ENCODE results near the gene PSMD8. TPM values are rescaled to one million over a fixed set of nuclear protein-coding genes. Genes with fewer than 3 reads are reported as not detected.
"Not testable (repeated sequence)": the region's sequence is repeated elsewhere in the genome, so short reads cannot be mapped to it uniquely, and the experiment has no call there.

Gene PSMD8
- polyA plus RNA-seq, 1 donor: 138 TPM

DNA sequence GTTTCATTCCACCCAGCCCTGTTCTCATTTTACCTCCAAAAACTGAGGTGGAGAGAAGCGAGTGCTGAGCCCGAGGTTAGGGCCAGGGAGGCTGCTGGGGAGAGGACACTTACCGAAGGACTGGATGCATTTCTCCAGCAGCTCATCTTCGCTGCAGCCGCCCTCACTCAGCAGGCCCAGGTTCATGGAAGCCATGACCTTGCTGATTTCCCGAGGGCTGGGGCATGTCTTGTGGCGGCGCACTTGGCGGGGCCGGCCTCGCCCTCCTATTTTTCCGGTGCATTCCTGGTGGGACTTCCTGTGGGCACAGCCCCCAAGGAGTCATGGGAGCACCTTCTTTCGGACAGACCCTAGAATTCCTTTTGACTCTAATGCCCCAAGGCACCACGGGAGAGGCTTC is 47.5 kb downstream of the PSMD8 start:
- no peaks in the 10 kb centered on the region for H3K36me3 ChIP-seq (ENCODE audit: control insufficient read depth, insufficient read depth, low read length)
- peaks cover 7% of the 10 kb centered on the region for H3K4me1 ChIP-seq (ENCODE audit: control insufficient read depth, insufficient read depth, low read length)
- no CpG with 5 or more reads among the region's 14 CpGs for WGBS (ENCODE audit: insufficient coverage, low lambda C conversion rate)
- no peak for DNase-seq
- H3K4me3 ChIP-seq (ENCODE audit: low read length): no peak overlapping the region
- H3K27me3 ChIP-seq (ENCODE audit: control insufficient read depth, insufficient read depth, low read length): peaks cover 13% of the 10 kb centered on the region
- H3K9me3 ChIP-seq (ENCODE audit: control insufficient read depth, low read depth, low read length): no peaks in the 10 kb centered on the region
- H3K27ac ChIP-seq (ENCODE audit: low read length): no peak overlapping the region

DNA sequence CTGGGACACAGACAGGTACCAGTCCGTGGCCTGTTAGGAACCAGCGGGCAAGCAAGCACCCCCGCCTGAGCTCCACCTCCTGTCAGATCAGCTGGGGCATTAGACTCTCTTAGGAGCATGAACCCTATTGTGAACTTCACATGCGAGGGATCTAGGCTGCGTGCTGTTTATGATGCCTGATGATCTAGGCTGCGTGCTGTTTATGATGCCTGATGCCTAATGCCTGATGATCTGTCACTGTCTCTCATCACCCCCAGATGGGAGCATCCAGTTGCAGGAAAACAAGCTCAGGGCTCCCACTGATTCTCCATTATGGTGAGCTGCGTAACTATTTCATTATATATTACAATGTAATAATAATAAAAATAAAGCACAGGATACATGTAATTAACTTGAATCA is 48.1 kb downstream of the PSMD8 start:
- no peaks in the 10 kb centered on the region for H3K36me3 ChIP-seq (ENCODE audit: control insufficient read depth, insufficient read depth, low read length)
- no CpG with 5 or more reads among the region's 7 CpGs for whole genome bisulfite sequencing (ENCODE audit: insufficient coverage, low lambda C conversion rate)
- peaks cover 7% of the 10 kb centered on the region for H3K4me1 ChIP-seq (ENCODE audit: control insufficient read depth, insufficient read depth, low read length)
- H3K27ac ChIP-seq (ENCODE audit: low read length): no peak overlapping the region
- peaks cover 13% of the 10 kb centered on the region for H3K27me3 ChIP-seq (ENCODE audit: control insufficient read depth, insufficient read depth, low read length)
- H3K4me3 ChIP-seq (ENCODE audit: low read length): no peak overlapping the region
- DNase-seq: no peak
- H3K9me3 ChIP-seq (ENCODE audit: control insufficient read depth, low read depth, low read length): no peaks in the 10 kb centered on the region

DNA sequence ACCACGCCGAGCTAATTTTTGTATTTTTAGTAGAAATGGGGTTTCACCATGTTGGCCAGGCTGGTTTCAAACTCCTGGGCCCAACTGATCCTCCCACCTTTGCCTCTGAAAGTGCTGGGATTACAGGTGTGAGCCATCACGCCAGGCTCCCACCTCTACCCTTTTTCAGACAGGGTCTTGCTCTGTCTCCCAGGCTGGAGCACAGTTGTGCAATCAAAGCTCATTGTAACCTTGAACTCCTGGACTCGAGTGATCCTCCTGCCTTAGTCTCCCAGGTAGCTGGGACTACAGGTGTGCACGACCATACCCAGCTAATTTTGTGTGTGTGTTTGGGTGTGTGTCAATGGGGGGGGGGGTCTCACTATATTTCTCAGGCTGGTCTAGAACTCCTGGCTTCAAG is 49.9 kb downstream of the PSMD8 start:
- H3K36me3 ChIP-seq (ENCODE audit: control insufficient read depth, insufficient read depth, low read length): no peaks in the 10 kb centered on the region
- peaks cover 8% of the 10 kb centered on the region for H3K27me3 ChIP-seq (ENCODE audit: control insufficient read depth, insufficient read depth, low read length)
- no peak overlapping the region for H3K27ac ChIP-seq (ENCODE audit: low read length)
- H3K4me1 ChIP-seq (ENCODE audit: control insufficient read depth, insufficient read depth, low read length): no peaks in the 10 kb centered on the region
- DNase-seq: no peak
- H3K9me3 ChIP-seq (ENCODE audit: control insufficient read depth, low read depth, low read length): no peaks in the 10 kb centered on the region
- H3K4me3 ChIP-seq (ENCODE audit: low read length): no peak overlapping the region
- WGBS (ENCODE audit: insufficient coverage, low lambda C conversion rate): no CpG with 5 or more reads among the region's 5 CpGs

DNA sequence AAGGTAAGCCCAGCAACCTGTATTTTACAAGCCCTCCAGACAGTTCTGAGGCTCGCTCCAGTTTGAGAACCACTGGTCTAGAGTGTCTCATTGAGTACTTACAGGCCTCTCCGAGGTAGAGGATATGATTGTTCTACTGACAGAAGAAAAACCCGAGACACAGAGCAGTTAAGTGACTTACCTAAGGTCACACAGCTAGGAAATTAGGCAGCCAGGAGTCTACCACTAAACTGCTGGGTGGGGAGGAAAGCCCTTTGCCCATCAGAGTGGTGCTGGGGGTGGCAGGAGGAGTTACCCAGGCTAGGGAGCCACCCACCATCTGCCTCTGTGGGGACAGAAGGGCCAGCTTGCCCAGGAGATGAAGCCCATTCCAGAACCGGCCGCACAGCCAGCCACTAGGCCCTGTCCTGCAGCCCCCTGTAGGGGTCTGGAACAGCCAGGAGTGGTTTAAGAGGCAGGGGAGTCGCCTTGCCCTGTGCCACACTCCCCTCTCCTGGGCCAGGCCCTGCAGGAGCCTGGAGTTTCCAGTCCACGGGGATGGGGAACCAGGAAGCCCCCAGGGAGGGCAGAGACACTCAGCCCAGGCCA is 50.9 kb downstream of the PSMD8 start:
- Histone ChIP-seq H3K4me1 (ENCODE audit: control insufficient read depth, insufficient read depth, low read length) (no peaks in the 10 kb centered on the region), H3K9me3 (ENCODE audit: control insufficient read depth, low read depth, low read length) (no peaks in the 10 kb centered on the region), H3K27ac (ENCODE audit: low read length) (no peak overlapping the region), H3K4me3 (ENCODE audit: low read length) (no peak overlapping the region), H3K36me3 (ENCODE audit: control insufficient read depth, insufficient read depth, low read length) (no peaks in the 10 kb centered on the region), H3K27me3 (ENCODE audit: control insufficient read depth, insufficient read depth, low read length) (peaks cover 11% of the 10 kb centered on the region)
- DNase-seq: no peak
- 86% methylated on average over 2 of the region's 7 CpGs for WGBS (ENCODE audit: insufficient coverage, low lambda C conversion rate)

DNA sequence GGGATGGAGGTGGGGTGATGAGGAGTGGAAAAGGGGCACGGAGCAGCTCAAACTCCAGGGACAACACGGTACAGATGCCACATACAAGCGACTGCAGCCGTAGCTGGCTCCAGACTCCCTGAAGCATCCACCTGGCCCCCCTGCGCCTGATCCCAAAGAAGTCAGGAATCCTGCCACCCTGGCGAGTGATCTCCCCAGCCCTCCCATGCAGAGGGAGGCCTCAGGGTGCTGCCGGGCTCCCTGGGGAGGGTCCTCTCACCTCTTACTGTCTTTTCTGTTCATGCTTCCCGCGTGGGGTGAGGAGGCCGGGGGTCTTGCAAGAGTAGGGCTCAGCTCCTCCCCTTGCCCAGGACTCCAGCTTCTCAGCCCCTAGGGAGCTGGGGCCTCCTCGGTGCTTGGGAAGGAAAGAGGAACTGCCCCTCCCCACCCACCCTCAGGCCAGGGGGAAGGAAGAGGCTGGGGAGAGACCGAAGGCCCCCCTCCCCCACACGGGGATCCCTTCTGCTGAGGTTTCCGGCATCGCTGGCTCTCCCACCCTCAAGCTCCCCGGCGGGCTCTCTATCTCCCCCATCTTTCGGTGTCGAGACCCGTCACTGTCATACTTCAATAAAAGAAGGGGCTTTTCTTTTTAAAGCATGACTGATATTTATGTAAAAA is 51.6 kb downstream of the PSMD8 start, which contains the start of gene RASGRP4:
RASGRP4 (minus strand) TSS at position 410 of the 657 bp plus-strand sequence; CDS start at position 282, 128 bp downstream.
- no peak for DNase-seq
- peaks cover 10% of the 10 kb centered on the region for H3K27me3 ChIP-seq (ENCODE audit: control insufficient read depth, insufficient read depth, low read length)
- no peaks in the 10 kb centered on the region for H3K4me1 ChIP-seq (ENCODE audit: control insufficient read depth, insufficient read depth, low read length)
- no peaks in the 10 kb centered on the region for H3K36me3 ChIP-seq (ENCODE audit: control insufficient read depth, insufficient read depth, low read length)
- H3K4me3 ChIP-seq (ENCODE audit: low read length): no peak within 1 kb of the TSS
- no CpG with 5 or more reads among the region's 20 CpGs for WGBS (ENCODE audit: insufficient coverage, low lambda C conversion rate)
- H3K9me3 ChIP-seq (ENCODE audit: control insufficient read depth, low read depth, low read length): no peaks in the 10 kb centered on the region
- H3K27ac ChIP-seq (ENCODE audit: low read length): no peak within 1 kb of the TSS

DNA sequence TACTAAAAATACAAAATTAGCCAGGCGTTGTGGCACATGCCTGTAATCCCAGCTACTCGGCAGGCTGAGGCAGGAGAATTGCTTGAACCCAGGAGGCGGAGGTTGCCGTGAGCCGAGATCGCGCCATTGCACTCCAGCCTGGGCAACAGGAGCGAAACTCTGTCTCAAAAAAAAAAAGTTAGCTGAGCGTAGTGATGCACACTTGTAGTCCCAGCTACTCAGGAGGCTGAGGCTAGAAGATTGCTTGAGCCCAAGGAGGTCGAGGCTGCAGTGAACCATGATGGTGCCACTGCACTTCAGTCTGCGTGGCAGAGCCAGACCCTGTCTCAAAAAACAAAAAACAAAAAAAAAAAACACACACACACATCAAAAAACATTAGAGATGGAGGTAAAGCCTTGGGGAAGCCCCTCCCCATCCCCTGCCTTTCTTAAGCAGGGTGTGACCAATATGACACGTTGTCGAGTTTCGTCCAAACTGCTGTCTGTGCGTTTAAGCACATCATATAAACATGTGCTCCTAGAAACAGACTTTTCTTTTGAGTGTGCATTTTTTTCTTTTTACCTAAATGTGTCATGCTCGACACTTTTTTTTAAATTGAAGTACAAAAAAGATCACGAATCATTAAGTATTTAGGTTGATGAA is 52.8 kb downstream of the PSMD8 start:
- H3K9me3 ChIP-seq (ENCODE audit: control insufficient read depth, low read depth, low read length); H3K36me3 ChIP-seq (ENCODE audit: control insufficient read depth, insufficient read depth, low read length); H3K4me1 ChIP-seq (ENCODE audit: control insufficient read depth, insufficient read depth, low read length); H3K27ac ChIP-seq (ENCODE audit: low read length); H3K4me3 ChIP-seq (ENCODE audit: low read length); DNase-seq: not testable (repeated sequence)
- no CpG with 5 or more reads among the region's 17 CpGs for WGBS (ENCODE audit: insufficient coverage, low lambda C conversion rate)
- peaks cover 13% of the 10 kb centered on the region for H3K27me3 ChIP-seq (ENCODE audit: control insufficient read depth, insufficient read depth, low read length)

DNA sequence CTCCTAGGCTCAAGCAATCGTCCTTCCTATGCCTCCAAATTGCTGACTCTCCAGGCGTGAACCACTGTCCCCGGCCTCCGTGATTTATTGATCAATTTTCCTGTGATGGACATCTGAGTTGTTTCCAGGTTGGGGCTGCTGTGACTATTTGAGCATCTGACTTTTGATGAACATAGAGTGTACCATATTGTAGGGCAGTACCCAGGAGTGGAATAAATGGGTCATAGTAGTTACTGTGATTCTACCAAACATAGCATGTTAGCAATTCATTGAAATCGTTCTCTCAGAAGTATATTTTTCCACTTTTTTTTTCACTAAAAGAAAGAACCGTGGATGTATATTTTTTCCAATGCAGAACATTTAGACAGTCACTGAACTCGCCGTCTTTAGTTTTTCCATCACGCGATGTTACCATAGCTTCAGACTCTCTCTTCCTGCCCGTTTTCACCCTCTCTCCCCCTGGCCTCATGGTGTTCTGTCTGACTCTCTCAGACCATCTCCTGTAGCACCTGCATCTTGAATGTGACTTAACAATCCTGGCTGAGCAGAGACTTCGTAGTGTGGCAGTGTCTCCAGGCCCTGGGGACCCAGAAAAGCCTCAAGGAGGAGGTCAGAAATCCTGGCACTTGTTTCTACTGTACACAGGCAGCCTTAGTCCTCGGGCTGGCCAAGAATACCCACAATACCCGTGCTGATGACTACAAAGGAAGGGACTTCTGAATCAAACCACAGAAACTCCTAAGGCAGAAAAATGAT is 54.9 kb downstream of the PSMD8 start:
- no peaks in the 10 kb centered on the region for H3K9me3 ChIP-seq (ENCODE audit: control insufficient read depth, low read depth, low read length)
- no peak for DNase-seq
- no peak overlapping the region for H3K4me3 ChIP-seq (ENCODE audit: low read length)
- H3K27me3 ChIP-seq (ENCODE audit: control insufficient read depth, insufficient read depth, low read length): peaks cover 27% of the 10 kb centered on the region
- H3K4me1 ChIP-seq (ENCODE audit: control insufficient read depth, insufficient read depth, low read length): no peaks in the 10 kb centered on the region
- no peaks in the 10 kb centered on the region for H3K36me3 ChIP-seq (ENCODE audit: control insufficient read depth, insufficient read depth, low read length)
- WGBS (ENCODE audit: insufficient coverage, low lambda C conversion rate): 64% methylated on average over 4 of the region's 14 CpGs
- no peak overlapping the region for H3K27ac ChIP-seq (ENCODE audit: low read length)

DNA sequence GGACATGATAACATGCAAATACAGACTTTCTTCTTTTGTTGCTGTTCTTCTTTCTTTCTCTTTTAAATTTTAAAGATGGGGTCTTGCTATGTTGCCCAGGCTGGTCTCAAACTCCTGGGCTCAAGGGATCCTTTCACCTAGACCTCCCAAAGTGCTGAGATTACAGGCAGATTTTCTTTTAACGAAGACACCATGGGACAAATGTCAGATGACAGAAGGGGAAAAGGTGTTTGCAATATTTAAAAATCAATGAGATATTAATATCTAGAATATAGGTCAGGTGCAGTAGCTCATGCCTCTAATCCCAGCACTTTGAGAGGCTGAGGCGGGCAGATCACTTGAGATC is 55.4 kb downstream of the PSMD8 start:
- H3K27me3 ChIP-seq (ENCODE audit: control insufficient read depth, insufficient read depth, low read length): peaks cover 32% of the 10 kb centered on the region
- no CpG with 5 or more reads among the region's 2 CpGs for WGBS (ENCODE audit: insufficient coverage, low lambda C conversion rate)

DNA sequence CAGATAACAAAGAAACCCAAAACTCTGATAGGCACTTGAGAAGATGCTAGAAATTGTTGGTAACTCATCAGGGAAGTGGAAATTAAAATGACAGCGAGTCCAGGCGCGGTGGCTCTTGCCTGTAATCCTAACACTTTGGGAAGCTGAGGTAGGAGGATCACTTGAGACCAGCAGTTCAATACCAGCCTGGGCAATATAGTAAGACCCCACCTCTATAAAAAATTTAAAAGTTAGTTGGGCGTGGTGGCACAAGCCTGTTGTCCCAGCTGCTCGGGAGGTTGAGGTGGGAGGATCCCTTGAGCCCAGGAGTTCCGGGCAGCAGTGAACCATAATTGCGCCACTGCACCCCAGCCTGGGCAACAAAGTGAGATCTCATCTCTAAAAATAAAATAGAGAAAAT is 56.6 kb downstream of the PSMD8 start:
- Histone ChIP-seq H3K9me3 (ENCODE audit: control insufficient read depth, low read depth, low read length) (no peaks in the 10 kb centered on the region), H3K4me3 (ENCODE audit: low read length) (no peak overlapping the region), H3K27me3 (ENCODE audit: control insufficient read depth, insufficient read depth, low read length) (peaks cover 30% of the 10 kb centered on the region), H3K36me3 (ENCODE audit: control insufficient read depth, insufficient read depth, low read length) (no peaks in the 10 kb centered on the region), H3K4me1 (ENCODE audit: control insufficient read depth, insufficient read depth, low read length) (no peaks in the 10 kb centered on the region), H3K27ac (ENCODE audit: low read length) (no peak overlapping the region)
- WGBS (ENCODE audit: insufficient coverage, low lambda C conversion rate): no CpG with 5 or more reads among the region's 7 CpGs
- no peak for DNase-seq

More for the DNA sequence above, 55.4 kb downstream of the PSMD8 start:
- no peak overlapping the region for H3K4me3 ChIP-seq (ENCODE audit: low read length)
- H3K4me1 ChIP-seq (ENCODE audit: control insufficient read depth, insufficient read depth, low read length): no peaks in the 10 kb centered on the region
- no peak overlapping the region for H3K27ac ChIP-seq (ENCODE audit: low read length)
- H3K36me3 ChIP-seq (ENCODE audit: control insufficient read depth, insufficient read depth, low read length): no peaks in the 10 kb centered on the region
- DNase-seq: no peak
- H3K9me3 ChIP-seq (ENCODE audit: control insufficient read depth, low read depth, low read length): no peaks in the 10 kb centered on the region

DNA sequence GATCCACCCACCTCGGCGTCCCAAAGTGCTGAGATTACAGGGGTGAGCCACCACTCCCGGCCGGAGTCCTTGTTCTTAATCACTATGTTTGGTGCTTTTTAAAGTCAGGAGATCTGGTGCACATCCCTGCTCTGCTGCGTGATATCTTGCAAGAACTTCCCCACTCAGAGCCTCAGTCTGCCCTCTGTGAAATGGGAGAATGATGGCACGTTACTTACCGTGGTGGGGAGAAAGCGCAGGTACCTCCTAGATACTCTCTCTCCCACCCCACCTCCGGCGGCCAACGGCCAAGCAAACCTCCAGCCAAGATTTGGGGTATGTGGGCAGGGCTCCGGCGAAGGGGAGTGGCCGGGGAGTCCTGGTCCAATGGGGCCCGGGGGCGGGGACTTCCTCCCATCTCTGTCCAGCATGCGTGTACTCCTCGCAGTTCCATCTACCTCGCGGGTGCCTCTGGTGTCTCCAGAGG is 58.9 kb downstream of the PSMD8 start, which contains the start of gene RYR1:
RYR1 (plus strand) TSS at position 424 of the 466 bp plus-strand sequence. CDS start 139 bp downstream, outside the sequence.
- Histone ChIP-seq H3K27ac (ENCODE audit: low read length) (no peak within 1 kb of the TSS), H3K4me3 (ENCODE audit: low read length) (no peak within 1 kb of the TSS), H3K9me3 (ENCODE audit: control insufficient read depth, low read depth, low read length) (no peaks in the 10 kb centered on the region), H3K36me3 (ENCODE audit: control insufficient read depth, insufficient read depth, low read length) (no peaks in the 10 kb centered on the region), H3K27me3 (ENCODE audit: control insufficient read depth, insufficient read depth, low read length) (peaks cover 30% of the 10 kb centered on the region), H3K4me1 (ENCODE audit: control insufficient read depth, insufficient read depth, low read length) (no peaks in the 10 kb centered on the region)
- DNase-seq: no peak
- whole genome bisulfite sequencing (ENCODE audit: insufficient coverage, low lambda C conversion rate): no CpG with 5 or more reads among the region's 20 CpGs

All from large intestine (tissue), 3 donors.